HG03139 (cell line): ENCODE results near the gene RET.
"Not testable (repeated sequence)": the region's sequence is repeated elsewhere in the genome, so short reads cannot be mapped to it uniquely, and the experiment has no call there.

Source experiments
- ATAC-seq: cut with Tn5 transposase; IDR thresholded peaks from one replicate; pipeline ENCODE4 v1.9.1; 2021; ENCODE audit not compliant: unreplicated experiment

Gene RET

DNA sequence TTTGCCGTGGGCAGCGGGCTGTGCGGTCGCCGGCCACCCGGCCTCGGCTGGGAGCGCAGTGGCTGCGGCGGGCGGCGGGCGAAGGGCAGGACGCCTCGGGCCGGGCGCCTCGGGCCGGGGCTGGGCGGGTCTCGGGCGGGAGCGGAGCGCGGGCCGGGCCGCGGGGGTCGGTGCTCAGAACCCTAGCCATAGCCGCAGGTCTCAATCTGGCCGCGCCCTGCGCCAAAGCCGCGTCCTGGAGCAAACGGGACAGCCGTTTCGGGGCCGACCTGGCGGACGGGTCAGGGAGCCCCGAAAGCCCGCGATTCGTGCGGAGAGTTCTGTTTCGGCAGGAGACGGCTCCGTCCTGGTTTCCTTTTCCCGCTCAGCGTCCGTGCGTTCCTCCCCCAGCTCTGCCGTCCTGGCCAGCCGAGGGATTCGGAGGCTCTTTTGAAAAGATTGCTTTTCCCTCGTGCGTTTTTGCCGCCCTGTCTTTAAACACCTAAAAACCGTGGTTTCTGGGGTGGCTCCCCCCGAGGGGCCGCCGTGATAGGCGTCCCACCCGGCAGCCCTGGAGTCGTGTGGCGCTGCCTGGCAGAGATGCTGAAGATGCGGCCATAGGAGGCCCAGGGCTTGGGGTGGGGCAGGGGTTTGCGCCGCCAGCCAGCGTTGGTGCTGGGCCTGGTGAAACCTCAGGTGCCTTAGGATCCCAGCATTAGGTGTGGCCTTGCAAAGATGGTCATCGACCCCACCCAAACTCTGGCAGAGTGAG, 727 bp downstream of the RET start:
- ATAC-seq = no peak

DNA sequence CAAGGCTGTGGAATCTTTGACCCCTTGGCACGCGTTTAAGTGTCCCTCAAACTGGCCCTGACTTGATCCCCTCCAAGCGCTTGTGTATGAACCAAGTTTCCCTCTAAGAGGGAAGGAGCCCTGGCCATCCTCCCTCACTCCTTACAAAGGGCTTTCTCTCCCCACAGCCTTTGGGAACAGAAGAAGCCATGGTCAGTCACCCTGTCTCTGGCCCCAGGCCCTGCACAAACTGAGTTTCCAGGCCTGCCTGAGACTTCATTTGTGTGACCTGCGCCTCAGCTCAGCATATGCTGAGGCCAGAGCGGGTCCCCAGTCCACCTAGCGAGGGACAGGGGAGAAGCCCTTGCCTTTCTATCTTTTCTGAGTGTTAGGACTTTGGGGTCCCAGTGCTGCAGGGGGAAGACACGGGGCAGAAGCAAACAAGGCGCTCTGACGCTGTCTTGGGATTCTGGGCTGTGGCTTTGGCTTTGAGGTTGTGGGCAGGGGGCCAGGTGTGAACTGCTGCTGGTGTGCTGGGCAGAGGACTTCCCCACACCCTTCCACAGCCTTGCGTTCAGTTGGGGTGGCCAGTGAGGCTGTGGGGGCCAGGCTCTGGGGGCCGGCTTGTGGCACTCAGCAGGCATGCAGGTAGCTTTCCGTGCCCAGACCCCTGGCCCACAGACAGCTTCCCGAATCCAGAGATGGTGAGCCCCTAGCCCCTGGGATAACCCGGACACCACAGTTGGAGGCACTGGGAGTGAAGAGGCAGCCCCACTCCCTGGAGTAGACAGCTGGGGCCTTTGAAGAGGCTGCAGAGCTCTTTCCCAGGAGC, 1.5 kb downstream of the RET start:
- no peak for ATAC-seq

DNA sequence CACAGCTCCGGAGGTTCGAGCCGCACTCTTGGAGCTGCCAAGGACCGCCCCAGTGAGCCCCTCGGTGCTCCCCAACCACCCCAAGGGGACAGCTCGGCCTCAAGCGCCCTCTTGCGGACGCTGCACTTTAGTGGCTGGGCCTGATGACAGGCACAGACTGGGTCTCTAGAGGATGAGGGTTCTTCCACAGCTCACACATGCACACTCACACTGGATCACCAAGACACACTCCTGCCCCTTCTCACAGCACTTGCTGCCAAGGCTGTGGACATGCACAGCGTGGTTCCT, 2.1 kb downstream of the RET start:
- ATAC-seq = no peak

DNA sequence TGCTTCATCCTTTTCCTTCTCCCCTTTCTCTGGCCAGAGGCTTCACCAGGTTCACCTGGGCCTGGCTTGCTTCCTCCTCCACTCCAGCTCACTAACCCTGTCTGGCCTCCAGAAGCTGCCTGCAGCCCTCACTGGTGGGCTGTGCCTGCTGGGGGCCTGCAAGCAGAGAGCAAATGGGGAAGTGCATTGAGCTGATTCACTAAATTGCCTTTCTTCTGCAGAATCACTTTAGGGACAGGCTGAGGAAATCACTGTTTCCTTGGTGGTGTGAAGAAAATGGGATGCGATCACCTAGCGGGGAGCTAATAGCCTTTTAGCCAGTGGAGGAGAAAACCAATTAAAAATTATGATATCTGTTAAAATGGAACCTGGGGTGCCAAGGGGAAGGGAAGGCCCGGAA, 3.0 kb downstream of the RET start:
- ATAC-seq = no peak

DNA sequence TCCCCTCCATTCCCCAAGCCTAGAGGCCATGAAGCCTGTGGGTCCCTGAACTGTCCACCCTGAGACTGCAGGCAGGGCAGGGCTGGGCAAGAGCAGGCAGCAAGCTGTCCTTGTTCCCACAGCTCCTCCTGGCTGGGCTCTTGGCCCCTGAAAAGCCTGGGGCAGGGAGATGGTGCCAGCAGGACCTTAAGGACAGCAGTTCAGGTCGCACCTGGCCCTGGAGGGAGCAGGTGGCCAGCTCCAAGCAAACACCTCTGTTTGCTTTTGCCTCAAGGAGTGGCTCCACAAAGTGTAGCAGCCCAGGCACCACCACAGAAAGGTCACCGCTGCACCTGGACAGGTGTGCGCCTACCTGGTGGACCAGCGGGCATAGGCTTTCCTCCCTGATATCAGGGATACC, 5.2 kb downstream of the RET start:
- no peak for ATAC-seq

DNA sequence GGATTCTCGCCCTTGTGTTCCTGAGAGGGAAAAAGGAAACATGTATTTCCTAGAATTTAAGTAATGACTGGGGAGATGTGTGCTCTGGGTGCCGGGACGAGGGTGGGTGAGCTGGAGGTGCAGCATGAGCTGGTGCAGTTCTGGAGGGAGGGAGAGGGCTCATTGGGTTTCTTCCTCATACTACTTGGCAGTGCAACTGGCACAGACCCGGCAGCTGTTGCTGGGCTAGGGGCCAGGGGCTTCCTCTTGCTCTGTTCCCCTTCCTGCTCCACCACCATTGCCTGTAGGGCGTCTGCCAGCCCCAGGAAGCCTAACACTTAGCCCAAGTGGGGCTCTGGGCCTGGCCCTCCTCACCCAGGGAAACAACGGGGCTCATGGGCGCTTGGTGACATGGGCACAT, 5.9 kb downstream of the RET start:
- no peak for ATAC-seq

DNA sequence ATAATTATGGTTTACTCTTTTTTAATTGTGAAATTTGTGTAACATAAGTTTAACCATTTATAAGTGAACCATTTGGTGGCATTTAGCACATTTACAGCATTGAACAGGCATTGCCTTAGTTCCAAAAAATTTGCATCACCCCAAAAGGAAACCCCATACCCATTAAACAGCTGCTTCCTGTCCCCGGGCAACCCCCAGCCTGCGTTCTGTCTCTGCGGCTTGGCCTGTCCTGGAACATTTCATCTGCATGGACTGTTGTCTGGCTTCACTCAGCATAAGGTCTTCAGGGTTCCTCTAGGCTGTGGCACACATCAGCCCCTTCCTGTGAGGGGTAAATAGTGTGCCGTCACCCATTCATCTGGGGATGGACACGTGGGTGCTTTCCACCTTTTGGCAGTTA, 6.9 kb downstream of the RET start:
- no peak for ATAC-seq

DNA sequence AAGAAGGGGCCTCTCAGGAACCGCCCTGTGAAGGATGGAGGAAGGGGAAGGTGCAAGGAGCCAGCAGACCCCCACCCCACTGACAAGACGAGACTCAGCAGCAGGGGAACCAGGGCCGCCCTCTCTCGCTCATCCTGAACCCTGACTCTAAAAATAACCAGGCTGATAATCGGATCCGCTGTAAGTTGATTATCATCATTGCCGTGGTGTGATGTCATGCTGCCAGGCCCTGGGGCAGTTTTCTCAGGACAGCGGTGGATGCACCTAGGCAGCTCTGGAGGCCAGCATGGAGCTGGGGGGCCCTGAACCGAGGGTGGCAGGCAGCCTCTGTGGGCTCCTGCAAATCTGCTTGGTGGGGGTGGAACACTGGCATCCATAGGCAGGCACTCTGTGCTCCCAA, 7.9 kb downstream of the RET start:
- no peak for ATAC-seq

DNA sequence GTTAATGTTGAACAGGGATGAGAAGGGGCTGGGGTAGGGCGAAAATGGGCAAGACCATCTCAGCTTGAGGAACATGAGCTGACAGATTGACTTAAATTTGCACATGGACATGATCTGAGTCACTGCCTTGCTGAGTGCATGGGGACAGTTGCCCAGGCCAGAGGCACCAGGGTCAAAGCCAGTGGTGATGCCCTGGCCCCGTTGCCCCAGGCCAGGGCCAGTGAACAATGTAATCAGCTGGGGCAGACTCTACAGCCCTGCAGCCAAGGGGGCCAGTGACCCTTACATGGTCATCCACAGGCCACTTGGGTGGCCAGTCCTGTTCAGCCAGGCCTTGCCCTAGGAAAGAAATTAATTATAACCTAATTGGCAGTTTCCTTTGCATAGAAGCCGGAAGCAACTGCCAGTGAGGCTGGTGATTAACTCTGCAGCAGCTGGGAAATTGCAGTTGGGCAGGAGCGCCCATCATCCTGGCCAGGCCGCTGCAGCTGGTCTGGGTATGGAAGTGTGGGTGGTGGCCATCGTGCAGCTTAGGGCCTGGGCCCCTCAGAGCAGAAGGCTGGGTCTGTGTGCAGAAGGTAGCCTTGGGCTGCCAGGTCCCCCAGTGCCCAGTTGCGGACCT, 9.6 kb downstream of the RET start:
- no peak for ATAC-seq

DNA sequence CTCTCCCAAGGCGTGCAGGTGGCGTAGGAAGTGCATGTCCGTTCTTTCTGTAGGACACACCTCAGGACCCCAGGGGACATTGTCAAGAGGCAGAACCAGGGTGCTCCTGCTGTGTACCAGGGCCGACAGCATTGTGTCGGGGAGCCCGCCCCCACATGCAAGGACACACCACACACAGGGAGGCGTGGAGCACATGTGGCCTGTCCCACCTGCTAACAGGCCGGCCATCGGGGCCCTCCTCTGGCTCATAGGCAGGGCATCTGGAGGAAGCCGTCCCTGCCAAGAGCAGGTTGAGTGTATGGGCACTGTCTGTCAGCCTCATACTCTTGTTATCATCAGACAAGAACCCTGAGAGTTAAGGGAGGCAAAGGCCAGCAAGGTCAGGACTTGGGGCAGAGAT, 12.7 kb downstream of the RET start:
- ATAC-seq = no peak

DNA sequence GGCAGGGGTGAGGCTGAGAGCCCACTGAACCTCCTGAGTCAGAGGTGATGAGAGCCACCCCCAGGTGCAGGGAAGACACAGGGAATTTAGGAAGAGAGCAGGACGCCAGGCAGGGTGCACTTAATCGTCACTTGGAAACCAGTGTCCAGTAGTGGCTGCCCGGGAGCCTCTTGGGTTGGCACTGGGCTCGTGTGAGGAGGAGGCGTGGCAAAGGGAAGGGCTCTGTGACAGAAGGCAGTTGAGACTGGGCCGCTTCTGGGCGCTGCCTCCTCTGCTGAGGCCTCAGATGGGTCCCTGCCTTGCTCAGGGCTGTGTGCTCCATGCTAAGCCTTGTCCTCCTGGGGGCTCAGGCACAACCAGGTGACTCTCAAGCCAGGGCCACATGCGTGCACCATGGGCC, 13.3 kb downstream of the RET start:
- ATAC-seq = no peak

DNA sequence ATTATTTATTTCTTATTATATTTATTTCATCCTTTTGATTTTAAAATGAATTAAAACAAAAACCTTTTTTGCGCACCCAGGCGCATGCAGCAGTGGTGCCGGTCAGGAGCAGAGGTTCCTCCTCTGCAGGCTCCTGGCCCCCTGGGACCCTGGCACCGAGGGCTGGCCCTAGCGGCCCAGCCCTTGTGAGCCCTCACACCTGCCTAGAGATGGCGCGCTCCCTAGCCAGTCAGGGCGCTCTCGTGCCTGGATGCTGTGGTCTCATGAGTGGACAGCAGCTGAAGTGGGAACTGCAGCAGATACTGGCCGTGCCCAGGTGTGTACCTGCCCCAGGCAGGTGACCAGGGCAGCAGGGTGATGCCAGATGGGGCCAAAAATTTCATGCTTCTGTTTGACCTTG, 13.8 kb downstream of the RET start:
- ATAC-seq = no peak

DNA sequence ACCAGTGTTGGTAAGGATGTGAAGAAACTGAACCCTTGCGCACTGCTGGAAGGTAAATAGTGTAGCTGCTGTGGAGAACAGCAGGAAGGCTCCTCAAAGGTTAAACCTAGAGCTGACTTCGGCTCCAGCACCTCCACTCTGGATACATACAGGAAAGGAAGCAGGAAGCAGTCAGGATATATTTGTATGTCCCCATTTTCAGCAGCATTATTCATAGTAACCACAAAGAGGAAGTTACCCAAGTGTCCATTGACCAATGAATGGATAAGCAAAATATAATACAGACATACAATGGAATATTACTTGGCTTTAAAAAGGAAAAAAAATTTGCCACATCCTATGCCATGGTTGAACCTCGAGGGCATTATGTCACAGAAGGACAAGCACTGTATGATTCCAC, 15.0 kb downstream of the RET start:
- no peak for ATAC-seq

DNA sequence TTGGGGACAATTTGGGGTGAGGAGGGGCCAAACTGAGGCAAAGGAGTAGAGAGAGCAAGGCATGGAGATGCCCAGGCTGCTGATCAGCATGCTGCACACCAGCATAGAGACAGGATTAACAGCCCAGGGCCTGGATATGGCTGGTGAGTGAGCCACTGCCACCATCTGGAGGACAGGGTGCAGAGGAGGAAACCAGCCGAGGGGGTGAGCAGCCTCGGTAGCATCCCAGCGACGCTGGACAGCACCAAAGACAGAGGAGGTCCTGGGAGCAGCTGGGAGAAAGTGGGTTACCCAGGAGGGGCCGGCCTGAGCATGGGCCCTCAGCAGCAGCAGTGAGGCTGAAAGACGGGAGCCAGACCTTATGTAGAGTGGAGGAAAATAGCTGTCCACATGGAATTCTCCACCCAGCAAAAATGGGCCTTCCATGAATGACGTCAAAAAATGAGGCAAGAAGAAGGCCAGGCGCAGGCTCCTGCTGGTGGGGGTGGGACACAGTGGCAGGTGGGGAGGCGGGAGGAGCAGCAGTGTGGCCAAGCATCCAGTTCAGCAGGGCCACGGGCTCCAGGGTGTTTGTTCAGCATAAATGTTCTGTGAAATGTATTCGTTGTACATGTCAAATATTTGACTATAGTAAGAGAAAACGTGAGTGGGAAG, 16.7 kb downstream of the RET start:
- ATAC-seq = no peak

DNA sequence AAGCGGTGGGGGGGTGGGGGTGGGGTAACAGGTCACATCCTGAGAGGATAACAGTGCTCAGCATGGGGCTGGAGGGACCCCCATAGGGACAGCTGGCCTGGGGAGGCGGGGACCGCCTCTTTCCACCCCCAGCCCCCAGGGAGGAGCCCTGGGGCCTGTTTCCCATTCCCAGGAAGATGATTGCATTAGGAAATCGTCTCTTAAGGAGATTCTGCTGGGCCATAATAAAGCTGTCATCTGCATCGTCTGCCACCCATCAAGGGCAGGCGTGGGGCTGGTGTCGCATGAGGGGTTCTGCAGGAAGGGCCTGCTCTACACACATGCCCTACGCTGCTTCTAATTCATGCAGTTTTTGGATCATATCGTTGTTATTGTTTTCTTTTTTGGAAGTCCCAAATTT, 17.2 kb downstream of the RET start:
- no peak for ATAC-seq

DNA sequence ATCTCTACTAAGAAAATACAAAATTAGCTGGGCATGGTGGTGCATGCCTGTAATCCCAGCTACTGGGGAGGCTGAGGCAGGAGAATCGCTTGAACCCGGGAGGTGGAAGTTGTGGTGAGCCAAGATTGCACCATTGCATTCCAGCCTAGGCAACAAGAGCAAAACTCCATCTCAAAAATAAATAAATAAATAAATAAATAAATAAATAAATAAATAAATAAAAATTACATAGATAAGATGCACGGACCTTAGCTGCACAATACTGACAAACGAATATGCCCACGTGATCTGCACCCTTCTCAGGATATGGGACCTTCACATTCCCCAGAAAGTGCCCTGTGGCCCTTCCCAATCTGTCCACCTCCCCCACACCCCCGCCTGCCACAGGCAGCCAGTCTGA, 22.5 kb downstream of the RET start:
- not testable (repeated sequence) for ATAC-seq

DNA sequence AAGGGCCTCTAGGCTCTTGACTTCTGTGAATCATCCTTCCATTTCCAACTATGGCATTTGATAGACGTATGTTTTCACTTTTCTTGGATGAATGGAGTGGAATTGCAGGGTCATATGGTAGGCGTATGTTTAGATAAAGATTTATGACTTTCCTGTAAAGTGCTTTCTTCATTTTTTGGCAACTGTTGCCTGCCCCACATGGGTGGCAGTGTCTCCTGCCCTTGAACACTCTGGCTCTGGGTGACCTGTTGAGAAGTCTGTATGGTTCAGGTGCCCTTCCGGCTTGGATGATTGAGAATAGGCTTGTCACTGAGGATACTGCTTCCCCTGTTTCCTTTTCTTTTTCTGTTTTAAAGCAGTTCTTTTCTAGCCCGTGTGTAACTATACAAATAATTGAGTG, 23.1 kb downstream of the RET start:
- no peak for ATAC-seq

DNA sequence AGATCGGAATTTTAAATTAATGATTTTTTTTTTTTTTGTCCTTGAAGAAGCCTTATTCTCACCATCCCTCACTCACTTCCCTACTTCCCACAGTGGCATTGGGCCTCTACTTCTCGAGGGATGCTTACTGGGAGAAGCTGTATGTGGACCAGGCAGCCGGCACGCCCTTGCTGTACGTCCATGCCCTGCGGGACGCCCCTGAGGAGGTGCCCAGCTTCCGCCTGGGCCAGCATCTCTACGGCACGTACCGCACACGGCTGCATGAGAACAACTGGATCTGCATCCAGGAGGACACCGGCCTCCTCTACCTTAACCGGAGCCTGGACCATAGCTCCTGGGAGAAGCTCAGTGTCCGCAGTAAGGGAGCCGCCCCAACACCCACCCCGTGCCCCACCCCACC, 23.5 kb downstream of the RET start:
- no peak for ATAC-seq

DNA sequence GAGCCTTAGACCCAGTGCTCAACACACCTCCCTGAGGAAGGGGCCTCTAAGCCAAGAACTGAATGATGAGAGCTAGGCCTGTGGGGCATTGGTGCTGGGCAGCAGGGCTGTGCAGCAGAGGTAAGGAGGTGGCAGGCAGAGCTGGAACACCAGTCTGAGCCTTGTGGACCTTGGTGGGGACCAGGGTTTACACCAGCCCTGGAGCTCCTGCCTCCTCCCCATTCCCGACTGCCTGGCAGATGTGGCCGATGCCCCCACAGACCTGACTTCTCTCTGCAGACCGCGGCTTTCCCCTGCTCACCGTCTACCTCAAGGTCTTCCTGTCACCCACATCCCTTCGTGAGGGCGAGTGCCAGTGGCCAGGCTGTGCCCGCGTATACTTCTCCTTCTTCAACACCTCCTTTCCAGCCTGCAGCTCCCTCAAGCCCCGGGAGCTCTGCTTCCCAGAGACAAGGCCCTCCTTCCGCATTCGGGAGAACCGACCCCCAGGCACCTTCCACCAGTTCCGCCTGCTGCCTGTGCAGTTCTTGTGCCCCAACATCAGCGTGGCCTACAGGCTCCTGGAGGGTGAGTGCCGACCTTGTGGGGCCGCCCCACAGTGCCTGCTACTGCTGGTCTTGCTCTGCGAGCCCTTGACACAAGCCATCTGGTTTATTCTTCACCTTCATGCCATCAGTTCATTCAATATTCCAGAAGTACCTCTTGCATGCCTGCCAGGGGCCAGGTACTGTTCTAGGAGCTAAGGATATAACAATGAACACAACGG, 25.4 kb downstream of the RET start:
- no peak for ATAC-seq

DNA sequence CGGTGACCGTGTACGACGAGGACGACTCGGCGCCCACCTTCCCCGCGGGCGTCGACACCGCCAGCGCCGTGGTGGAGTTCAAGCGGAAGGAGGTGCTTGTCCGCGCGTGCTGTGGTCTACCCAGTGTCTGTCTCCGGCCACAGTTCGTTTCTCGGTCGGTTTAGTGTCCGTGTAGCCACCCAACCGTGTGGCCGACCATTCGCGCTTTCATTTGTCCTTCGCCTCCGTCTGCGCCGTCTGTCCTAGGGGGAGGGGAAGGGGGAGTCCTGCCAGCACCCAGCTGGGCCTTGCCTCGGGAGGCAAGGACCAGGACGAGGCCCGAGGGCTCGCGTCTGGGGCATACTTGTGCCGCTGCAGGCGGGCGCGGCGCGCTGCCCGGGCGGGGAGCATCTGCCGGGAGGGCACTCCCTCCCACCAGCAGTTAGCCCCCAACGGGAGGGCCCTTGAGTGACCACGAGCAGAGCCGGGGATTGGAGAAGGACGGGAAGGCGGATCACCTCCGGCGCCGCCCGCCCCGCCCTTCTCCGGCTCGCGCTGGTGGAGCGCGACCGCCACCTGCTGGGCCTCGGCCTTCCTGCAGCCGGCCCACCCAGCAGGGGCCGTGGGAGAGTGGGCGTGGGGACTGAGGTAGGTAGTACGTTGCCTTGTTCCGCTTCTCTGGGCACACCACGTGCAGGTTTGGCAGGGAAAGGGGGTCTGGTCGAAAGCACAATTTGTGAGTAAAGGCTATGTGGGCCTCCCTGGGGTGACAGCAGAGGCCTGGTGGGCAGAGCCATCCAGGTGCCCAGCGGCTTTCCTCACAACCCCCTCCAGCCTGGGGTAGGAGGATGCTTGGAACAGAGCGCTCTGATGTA, 28.5 kb downstream of the RET start:
- peak; percentile 67 for ATAC-seq

DNA sequence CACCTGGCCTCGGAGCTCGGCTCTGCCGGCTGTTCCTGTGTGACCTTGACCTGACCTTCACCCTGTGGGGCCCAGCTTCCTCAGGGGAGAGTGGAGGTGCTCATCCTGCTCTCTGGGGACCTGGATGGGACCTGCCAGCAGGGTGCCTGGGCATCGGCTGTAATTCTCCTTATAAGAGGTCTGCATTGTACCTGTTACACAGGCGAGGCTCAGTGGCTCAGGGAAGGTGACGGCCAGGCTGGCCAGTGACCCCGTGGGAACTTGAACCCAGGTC, 29.0 kb downstream of the RET start:
- ATAC-seq = no peak
